IMR-90 (cell line): ENCODE data around the gene MAPRE2. TPM values are rescaled to one million over a fixed set of nuclear protein-coding genes. Genes with fewer than 3 reads are reported as not detected.

Experiments used
- ATAC-seq: fragments of 200-7000 bp; cut with Tn5 transposase; 2 replicates; pipeline ENCODE4 v1.9.1; 2020; ENCODE audit warnings: low read depth, mild to moderate bottlenecking, moderate library complexity
- BruUV-seq: library from RNA; stranded (reverse); fragments of 400-500 nt; replicated peaks from 2 replicates; lab custom pipeline; 2021; lab: Mats Ljungman, UMichigan
- CTCF ChIA-PET: fragments of 300-600 bp; formaldehyde crosslinking; extraction: SDS; loops from one replicate; lab custom pipeline; 2021; ENCODE audit warnings: antibody characterized with exemption; lab: Yijun Ruan, JAX
- POLR2A ChIA-PET: fragments of 300-600 bp; sonication (Branson Sonifier 250); formaldehyde crosslinking; loops from one replicate; lab custom pipeline; 2022; ENCODE audit warnings: antibody characterized with exemption; ENCODE audit not compliant: unreplicated experiment; lab: Charles Lee
- DNase-seq: peaks from one replicate; pipeline ENCODE4 v3.0.0; 2013
- H2AFZ ChIP-seq: replicated peaks from 2 replicates; pipeline ENCODE3; 2013; ENCODE audit warnings: low read length, mild to moderate bottlenecking; ENCODE audit not compliant: poor library complexity
- H2AK5ac ChIP-seq: 2 replicates; pipeline ENCODE4 v1.6.1; 2013; ENCODE audit warnings: low read depth, low read length, inconsistent platforms
- H2AK9ac ChIP-seq: replicated peaks from 2 replicates; pipeline ENCODE3; 2013; ENCODE audit warnings: mild to moderate bottlenecking, low read depth, low read length, moderate library complexity; ENCODE audit not compliant: poor library complexity
- H2BK120ac ChIP-seq: 2 replicates; pipeline ENCODE4 v1.6.1; 2013; ENCODE audit warnings: low read depth, low read length, inconsistent platforms
- H2BK15ac ChIP-seq: 3 replicates; pipeline ENCODE4 v1.6.1; 2013; ENCODE audit warnings: low read depth, low read length, inconsistent platforms
- H2BK20ac ChIP-seq: 2 replicates; pipeline ENCODE4 v1.6.1; 2013; ENCODE audit warnings: low read depth, mild to moderate bottlenecking, inconsistent platforms, low read length, moderate library complexity
- H2BK5ac ChIP-seq: 2 replicates; pipeline ENCODE4 v1.6.1; 2013; ENCODE audit warnings: mild to moderate bottlenecking, low read depth, low read length, inconsistent platforms; ENCODE audit not compliant: poor library complexity, severe bottlenecking
- H3K14ac ChIP-seq: replicated peaks from 2 replicates; pipeline ENCODE4 v1.6.1; 2013; ENCODE audit warnings: low read depth, low read length, inconsistent platforms
- H3K18ac ChIP-seq: 2 replicates; pipeline ENCODE4 v1.6.1; 2013; ENCODE audit warnings: low read depth, low read length, control low read depth
- H3K23ac ChIP-seq: 2 replicates; pipeline ENCODE4 v1.6.1; 2013; ENCODE audit warnings: low read depth, low read length, inconsistent platforms
- H3K27ac ChIP-seq: 2 replicates; pipeline ENCODE4 v1.5.1; 2013; ENCODE audit warnings: mild to moderate bottlenecking, control low read depth, low read length; ENCODE audit not compliant: insufficient read depth
- H3K27me3 ChIP-seq: 2 replicates; pipeline ENCODE4 v1.6.1; 2013; ENCODE audit warnings: low read length; ENCODE audit not compliant: control insufficient read depth, insufficient read depth
- H3K36me3 ChIP-seq: 2 replicates; pipeline ENCODE4 v1.6.1; 2013; ENCODE audit warnings: low read length, mixed read lengths; ENCODE audit not compliant: control insufficient read depth, insufficient read depth
- H3K4ac ChIP-seq: 2 replicates; pipeline ENCODE4 v1.6.1; 2013; ENCODE audit warnings: low read depth, low read length, inconsistent platforms
- H3K4me1 ChIP-seq: 2 replicates; pipeline ENCODE4 v1.6.1; 2013; ENCODE audit warnings: low read length, mixed read lengths; ENCODE audit not compliant: control insufficient read depth, insufficient read depth
- H3K4me2 ChIP-seq: 2 replicates; pipeline ENCODE4 v1.6.1; 2013; ENCODE audit warnings: low read depth, mild to moderate bottlenecking, control low read depth, low read length, moderate library complexity
- H3K4me3 ChIP-seq: 2 replicates; pipeline ENCODE4 v1.5.1; 2013; ENCODE audit warnings: low read depth, mild to moderate bottlenecking, control low read depth, low read length, moderate library complexity; ENCODE audit not compliant: insufficient read depth
- H3K56ac ChIP-seq: 2 replicates; pipeline ENCODE4 v1.6.1; 2013; ENCODE audit warnings: low read length, inconsistent platforms; ENCODE audit not compliant: insufficient read depth; ENCODE audit errors: extremely low read depth
- H3K79me1 ChIP-seq, 2 experiments: 2 replicates each; pipeline ENCODE4 v1.6.1; 2013; ENCODE audit warnings: low read length in 2 of 2, inconsistent platforms in 1 of 2, low read depth in 1 of 2
- H3K9ac ChIP-seq: 2 replicates; pipeline ENCODE4 v1.6.1; 2013; ENCODE audit warnings: low read depth, low read length, control low read depth
- H3K9me1 ChIP-seq: 2 replicates; pipeline ENCODE4 v1.6.1; 2013; ENCODE audit warnings: low read length, inconsistent platforms; ENCODE audit not compliant: insufficient read depth
- H3K9me3 ChIP-seq: 2 replicates; pipeline ENCODE4 v1.6.1; 2013; ENCODE audit warnings: low read length; ENCODE audit not compliant: control insufficient read depth, insufficient read depth
- H4K20me1 ChIP-seq: 2 replicates; pipeline ENCODE4 v1.6.1; 2013; ENCODE audit warnings: low read length, inconsistent platforms; ENCODE audit not compliant: insufficient read depth
- H4K5ac ChIP-seq: 2 replicates; pipeline ENCODE4 v1.6.1; 2013; ENCODE audit warnings: mild to moderate bottlenecking, low read depth, low read length, control low read depth
- H4K8ac ChIP-seq, 2 experiments: 2 replicates each; pipeline ENCODE4 v1.6.1; 2013; ENCODE audit warnings: low read depth in 2 of 2, low read length in 2 of 2, control low read depth in 1 of 2, inconsistent platforms in 1 of 2
- H4K91ac ChIP-seq: 2 replicates; pipeline ENCODE4 v1.6.1; 2013; ENCODE audit warnings: low read depth, low read length, inconsistent platforms; ENCODE audit not compliant: insufficient read depth
- BHLHE40 ChIP-seq: fragments of 150-350 bp; IDR thresholded peaks from 2 replicates; pipeline ENCODE4 v1.6.1; 2016; ENCODE audit warnings: mild to moderate bottlenecking, low read depth, low read length
- CEBPB ChIP-seq: IDR thresholded peaks from 2 replicates; pipeline ENCODE4 v1.6.1; 2012; ENCODE audit warnings: low read depth, low read length, improper control_type of control experiment
- CHD1 ChIP-seq: IDR thresholded peaks from 2 replicates; pipeline ENCODE4 v1.6.1; 2012; ENCODE audit warnings: low read depth, low read length, improper control_type of control experiment
- CTCF ChIP-seq: conservative IDR thresholded peaks from 2 replicates; pipeline ENCODE4 v1.5.1; 2012; ENCODE audit warnings: mild to moderate bottlenecking, low read depth, low read length, improper control_type of control experiment
- ELK1 ChIP-seq: fragments of 150-350 bp; IDR thresholded peaks from 2 replicates; pipeline ENCODE4 v1.6.1; 2016; ENCODE audit warnings: low read depth, mild to moderate bottlenecking, low read length, moderate library complexity, borderline replicate concordance
- FOS ChIP-seq: fragments of 150-350 bp; IDR thresholded peaks from 2 replicates; pipeline ENCODE4 v1.6.1; 2016; ENCODE audit warnings: low read depth, low read length
- MAFK ChIP-seq: IDR thresholded peaks from 2 replicates; pipeline ENCODE4 v1.6.1; 2012; ENCODE audit warnings: low read depth, low read length, improper control_type of control experiment
- MAZ ChIP-seq: IDR thresholded peaks from 2 replicates; pipeline ENCODE4 v1.6.1; 2012; ENCODE audit warnings: low read depth, mild to moderate bottlenecking, low read length, improper control_type of control experiment, moderate library complexity, borderline replicate concordance
- MXI1 ChIP-seq: IDR thresholded peaks from 2 replicates; pipeline ENCODE4 v1.6.1; 2012; ENCODE audit warnings: low read depth, mild to moderate bottlenecking, low read length, moderate library complexity, borderline replicate concordance
- NFE2L2 ChIP-seq: fragments of 150-350 bp; IDR thresholded peaks from 2 replicates; pipeline ENCODE4 v1.6.1; 2016; ENCODE audit warnings: low read depth, mild to moderate bottlenecking, low read length
- POLR2A ChIP-seq: IDR thresholded peaks from 2 replicates; pipeline ENCODE4 v1.6.1; 2012; ENCODE audit warnings: mild to moderate bottlenecking, low read depth, low read length
- RAD21 ChIP-seq: IDR thresholded peaks from 2 replicates; pipeline ENCODE4 v1.6.1; 2012; ENCODE audit warnings: low read length, improper control_type of control experiment
- RCOR1 ChIP-seq: IDR thresholded peaks from 2 replicates; pipeline ENCODE4 v1.6.1; 2012; ENCODE audit warnings: mild to moderate bottlenecking, low read length, improper control_type of control experiment; ENCODE audit not compliant: insufficient replicate concordance
- RFX5 ChIP-seq: IDR thresholded peaks from 2 replicates; pipeline ENCODE4 v1.8.0; 2012; ENCODE audit warnings: low read depth, mild to moderate bottlenecking, low read length, moderate library complexity
- SMC3 ChIP-seq: fragments of 150-350 bp; IDR thresholded peaks from 2 replicates; pipeline ENCODE4 v1.6.1; 2016; ENCODE audit warnings: low read depth, mild to moderate bottlenecking, antibody characterized with exemption, low read length, moderate library complexity
- USF2 ChIP-seq: fragments of 150-350 bp; IDR thresholded peaks from 2 replicates; pipeline ENCODE4 v1.6.1; 2017; ENCODE audit warnings: mild to moderate bottlenecking, antibody characterized with exemption, low read length, low read depth
- WGBS, 2 experiments: methylation state at CpG; one replicate each; pipeline versions ENCODE4 v1.1.5 to v1.1.7; 2013; ENCODE audit warnings: missing lambda C conversion rate in 2 of 2; ENCODE audit not compliant: insufficient read length in 1 of 2; ENCODE audit errors: extremely low coverage in 2 of 2; 5-methylcytosine and 5-hydroxymethylcytosine counted together
- dilution Hi-C: fragments of 300-500 bp; cut with HindIII; formaldehyde crosslinking; loops from one replicate; pipeline ENCODE4 v1.14.3; 2018; ENCODE audit warnings: low sequenced_read_pairs; ENCODE audit not compliant: unreplicated experiment
- in situ Hi-C: fragments of 300-500 bp; cut with MboI; formaldehyde crosslinking; loops from 3 replicates; pipeline ENCODE4 v1.14.3; 2019; ENCODE audit warnings: low sequenced_read_pairs, inconsistent platforms, mixed read lengths
- intact Hi-C: fragments of 100-400 bp; cut with micrococcal nuclease; formaldehyde crosslinking; loops from 2 replicates; pipeline ENCODE4 v1.10.0; 2022
- polyA plus RNA-seq, 3 experiments: library from polyadenylated mRNA; depleted of rRNA; stranded (reverse); fragments of >200 nt; gene quantifications; 2 replicates each; pipeline ENCODE4 v1.2.3, GENCODE V29; 2012; ENCODE audit warnings: low replicate concordance in 1 of 3
- total RNA-seq: library from RNA; depleted of rRNA; stranded (reverse); fragments of >200 nt; gene quantifications from 2 replicates; pipeline ENCODE4 v1.2.3, GENCODE V29; 2012

MAPRE2 gene
- total and polyA plus RNA-seq, 2 of the 4 experiments (the other 2 are of a cell fraction): 19.6 to 23.8 TPM

- no peak for ATAC-seq
- dilution Hi-C loops: no loop called here
- no peak overlapping the region for H3K56ac ChIP-seq
Observed at GRCh38 chr18:35047697-35048292, 6.6 kb downstream of the MAPRE2 start.

More at GRCh38 chr18:35047697-35048292, 6.6 kb downstream of the MAPRE2 start:
- Histone ChIP-seq H3K79me1 (peaks cover 3 to 41% of the 10 kb centered on the region in 2 experiments; a peak in 3 of 4 replicates), H4K5ac (no peak overlapping the region), H2BK20ac (no peak overlapping the region), H4K20me1 (no peaks in the 10 kb centered on the region), H3K36me3 (no peaks in the 10 kb centered on the region), H2AK9ac (no peak overlapping the region), H3K4me3 (no peak overlapping the region), H3K9me1 (peaks cover 9% of the 10 kb centered on the region), H2AFZ (no peak overlapping the region), H3K4me1 (peaks cover 7% of the 10 kb centered on the region), H3K4me2 (no peak overlapping the region), H4K91ac (no peak overlapping the region), H3K18ac (no peak overlapping the region), H3K27ac (no peak overlapping the region), H3K14ac (no peak overlapping the region), H3K9ac (no peak overlapping the region), H3K23ac (no peak overlapping the region), H2BK120ac (no peak overlapping the region), H3K27me3 (no peaks in the 10 kb centered on the region), H2BK5ac (no peak overlapping the region), H3K4ac (no peak overlapping the region), H3K9me3 (no peaks in the 10 kb centered on the region), H2BK15ac (no peak overlapping the region), H2AK5ac (no peak overlapping the region), H4K8ac (no peak overlapping the region)
- CTCF ChIA-PET: interaction anchor here (1.1 kb wide), 1 partner anchor 167 kb away, joined by 3 read pairs; no protein-coding TSS in a partner anchor
- intact Hi-C loops: no loop called here
- POLR2A ChIA-PET: no interaction called here
- BruUV-seq: no TSS peak
- DNase-seq: no peak
- TF ChIP-seq MXI1: no peak
- no peak for TF ChIP-seq CEBPB
- TF ChIP-seq POLR2A: no peak
- TF ChIP-seq NFE2L2: no peak
- no peak for TF ChIP-seq BHLHE40
- TF ChIP-seq SMC3: no peak
- TF ChIP-seq RCOR1: no peak
- TF ChIP-seq RFX5: no peak
- TF ChIP-seq MAFK: no peak
- TF ChIP-seq USF2: no peak
- no peak for TF ChIP-seq FOS
- no peak for TF ChIP-seq RAD21
- no peak for TF ChIP-seq CTCF
- no peak for TF ChIP-seq ELK1
- TF ChIP-seq CHD1: no peak
- TF ChIP-seq MAZ: no peak
- WGBS, 2 experiments: no CpG with 5 or more reads among the region's 4 CpGs
- in situ Hi-C loops: no loop called here
